Omental fat pad (tissue), 4 donors: Measurements from ENCODE around the gene WFDC1. TPM values are rescaled to one million over a fixed set of nuclear protein-coding genes. Genes with fewer than 3 reads are reported as not detected.

Source experiments
- ATAC-seq: fragments of 150-250 bp; one replicate; pipeline ENCODE4 v1.9.1; 2016; ENCODE audit warnings: mild to moderate bottlenecking, moderate library complexity; ENCODE audit not compliant: low FRiP score
- DNase-seq: peaks from one replicate; pipeline ENCODE4 v3.0.0-alpha.2; 2019; ENCODE audit warnings: low spot score
- CTCF ChIP-seq, 3 donors: fragments of 450-650 bp; IDR thresholded peaks; one replicate each; pipeline ENCODE4 v1.5.1; 2016 to 2017; ENCODE audit warnings: antibody characterized with exemption in 3 of 3, mild to moderate bottlenecking in 3 of 3, moderate library complexity in 2 of 3
- total RNA-seq, 4 donors: library from RNA; depleted of rRNA; stranded (reverse); fragments of >200 nt; gene quantifications; one replicate each; pipeline ENCODE4 v1.1.0, GENCODE V29; 2016

The WFDC1 gene, protein sequence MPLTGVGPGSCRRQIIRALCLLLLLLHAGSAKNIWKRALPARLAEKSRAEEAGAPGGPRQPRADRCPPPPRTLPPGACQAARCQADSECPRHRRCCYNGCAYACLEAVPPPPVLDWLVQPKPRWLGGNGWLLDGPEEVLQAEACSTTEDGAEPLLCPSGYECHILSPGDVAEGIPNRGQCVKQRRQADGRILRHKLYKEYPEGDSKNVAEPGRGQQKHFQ
- 1 to 10 TPM in 3 of 4 donors, under 1 TPM in 1; 0.36 to 4.7 (median 2.5) TPM for total RNA-seq

- ATAC-seq = peak; percentile 22
- no peak for TF ChIP-seq CTCF (IDR thresholded peaks at IDR 0.05)
Observed at GRCh38 chr16:84294531-84295142, at the start of gene WFDC1. WFDC1 (plus strand) TSS chr16:84294878; CDS start chr16:84294972, 94 bp downstream.

DNA sequence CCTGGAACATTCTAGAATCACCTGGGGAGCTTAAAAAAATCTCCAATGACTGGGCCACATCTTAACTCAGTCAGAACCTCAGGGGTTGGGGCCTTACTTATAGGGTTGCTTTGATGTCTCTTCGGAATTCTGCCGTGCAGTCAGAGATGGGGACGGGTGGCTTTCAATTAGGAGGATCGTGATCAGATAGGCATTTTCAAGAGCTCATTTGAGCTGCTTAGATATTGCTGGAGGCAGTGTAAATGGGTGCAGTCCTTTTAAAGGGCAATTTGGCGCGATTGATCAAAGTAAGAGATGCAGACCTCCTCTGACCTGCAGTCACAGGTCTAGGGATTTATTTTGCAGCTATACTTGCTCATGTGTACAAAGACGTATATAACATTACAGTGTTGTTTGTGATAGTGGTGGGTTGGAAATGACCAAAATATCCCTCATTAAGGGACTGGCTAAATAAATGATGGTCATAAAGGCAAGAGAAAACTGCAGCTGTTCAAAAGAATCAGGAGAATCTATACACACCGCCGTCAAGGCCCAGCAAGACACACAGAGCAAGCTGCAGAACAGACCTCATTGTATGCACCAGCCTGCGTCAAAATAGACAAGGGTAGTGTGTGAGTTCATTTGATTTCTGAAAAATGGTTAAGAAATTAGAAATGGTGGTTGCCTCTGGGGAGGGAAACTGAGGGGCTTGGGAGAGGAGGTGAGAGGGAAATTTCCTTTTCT lies 48.6 kb upstream of the WFDC1 start:
- no peak for TF ChIP-seq CTCF (IDR thresholded peaks at IDR 0.05)
- ATAC-seq = no peak
- no peak for DNase-seq

More at GRCh38 chr16:84294531-84295142, at the start of gene WFDC1:
- DNase-seq = no peak

DNA sequence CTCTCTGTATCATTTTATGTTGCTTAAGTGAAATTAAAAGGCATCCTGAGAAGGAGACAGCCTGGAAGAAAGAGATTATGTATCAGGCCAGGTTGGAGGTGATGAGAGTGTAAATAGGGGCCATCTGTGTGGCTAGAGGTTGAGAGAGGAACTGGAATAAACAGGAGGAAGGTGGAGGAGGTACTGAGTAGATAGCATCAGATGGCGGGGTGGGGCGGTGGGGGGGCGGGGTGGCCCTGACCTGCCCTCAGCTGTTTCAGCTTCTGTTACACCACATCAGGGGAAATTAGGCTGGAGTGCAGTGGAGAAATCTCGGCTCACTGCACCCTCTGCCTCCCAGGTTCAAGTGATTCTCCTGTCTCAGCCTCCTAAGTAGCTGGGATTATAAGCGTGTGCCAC lies 48.0 kb upstream of the WFDC1 start:
- no peak for TF ChIP-seq CTCF (IDR thresholded peaks at IDR 0.05)
- no peak for ATAC-seq
- DNase-seq = no peak

- DNase-seq (no peak), ATAC-seq (no peak)
- TF ChIP-seq CTCF (IDR thresholded peaks at IDR 0.05) = no peak
Observed at GRCh38 chr16:84247331-84247730, 47.3 kb upstream of the WFDC1 start.

DNA sequence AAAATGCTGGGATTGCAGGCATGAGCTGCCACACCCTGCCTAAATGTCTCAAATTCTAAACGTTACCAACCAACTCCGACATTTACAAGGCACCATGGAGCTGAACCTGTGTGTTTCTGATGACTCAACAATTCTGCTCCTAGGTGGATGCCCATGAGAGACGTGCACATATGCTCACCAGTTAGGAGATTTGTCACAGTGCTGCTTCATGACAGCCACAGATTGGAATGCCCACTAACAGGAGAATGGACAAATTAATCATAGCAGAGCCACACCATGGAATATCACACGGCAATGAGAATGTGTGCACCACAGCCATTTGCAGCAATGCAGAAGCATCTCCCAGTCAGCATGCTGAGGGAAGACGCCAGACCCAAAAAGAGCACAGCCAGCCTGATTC lies 46.8 kb upstream of the WFDC1 start:
- TF ChIP-seq CTCF (IDR thresholded peaks at IDR 0.05) = no peak
- no peak for DNase-seq
- no peak for ATAC-seq

DNA sequence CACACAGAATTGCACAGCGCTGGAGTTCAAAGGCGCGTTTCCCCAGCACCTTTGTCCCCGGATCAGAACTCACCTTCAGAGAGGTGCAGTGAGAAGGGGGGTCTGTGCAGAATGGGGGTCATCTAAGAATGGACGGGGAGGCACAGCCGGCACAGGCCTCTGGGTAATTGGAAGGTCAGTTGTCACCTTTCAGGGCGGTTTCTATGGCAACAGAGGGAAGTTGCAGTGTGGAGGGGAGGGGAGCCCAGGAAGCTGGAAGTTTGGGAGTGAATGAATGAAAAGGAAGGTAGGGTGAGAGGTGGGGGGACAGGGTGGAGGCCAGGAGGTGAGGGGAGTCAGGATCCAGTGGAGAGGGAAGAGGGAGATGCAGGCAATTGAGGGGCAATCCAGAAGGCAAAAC lies 42.5 kb upstream of the WFDC1 start:
- no peak for TF ChIP-seq CTCF (IDR thresholded peaks at IDR 0.05)
- DNase-seq (no peak), ATAC-seq (no peak)
